IMR-90 (cell line): Measurements from ENCODE around the gene SLC5A1. TPM values are rescaled to one million over a fixed set of nuclear protein-coding genes. Genes with fewer than 3 reads are reported as not detected.
"Not testable (repeated sequence)": the region's sequence is repeated elsewhere in the genome, so short reads cannot be mapped to it uniquely, and the experiment has no call there.

Source experiments
- ATAC-seq: fragments of 200-7000 bp; cut with Tn5 transposase; 2 replicates; pipeline ENCODE4 v1.9.1; 2020; ENCODE audit warnings: low read depth, mild to moderate bottlenecking, moderate library complexity
- BruUV-seq: library from RNA; stranded (reverse); fragments of 400-500 nt; replicated peaks from 2 replicates; lab custom pipeline; 2021; lab: Mats Ljungman, UMichigan
- CTCF ChIA-PET: fragments of 300-600 bp; formaldehyde crosslinking; extraction: SDS; loops from one replicate; lab custom pipeline; 2021; ENCODE audit warnings: antibody characterized with exemption; lab: Yijun Ruan, JAX
- POLR2A ChIA-PET: fragments of 300-600 bp; sonication (Branson Sonifier 250); formaldehyde crosslinking; loops from one replicate; lab custom pipeline; 2022; ENCODE audit warnings: antibody characterized with exemption; ENCODE audit not compliant: unreplicated experiment; lab: Charles Lee
- DNase-seq: peaks from one replicate; pipeline ENCODE4 v3.0.0; 2013
- H2AFZ ChIP-seq: replicated peaks from 2 replicates; pipeline ENCODE3; 2013; ENCODE audit warnings: low read length, mild to moderate bottlenecking; ENCODE audit not compliant: poor library complexity
- H2AK5ac ChIP-seq: 2 replicates; pipeline ENCODE4 v1.6.1; 2013; ENCODE audit warnings: low read depth, low read length, inconsistent platforms
- H2AK9ac ChIP-seq: replicated peaks from 2 replicates; pipeline ENCODE3; 2013; ENCODE audit warnings: mild to moderate bottlenecking, low read depth, low read length, moderate library complexity; ENCODE audit not compliant: poor library complexity
- H2BK120ac ChIP-seq: 2 replicates; pipeline ENCODE4 v1.6.1; 2013; ENCODE audit warnings: low read depth, low read length, inconsistent platforms
- H2BK15ac ChIP-seq: 3 replicates; pipeline ENCODE4 v1.6.1; 2013; ENCODE audit warnings: low read depth, low read length, inconsistent platforms
- H2BK20ac ChIP-seq: 2 replicates; pipeline ENCODE4 v1.6.1; 2013; ENCODE audit warnings: low read depth, mild to moderate bottlenecking, inconsistent platforms, low read length, moderate library complexity
- H2BK5ac ChIP-seq: 2 replicates; pipeline ENCODE4 v1.6.1; 2013; ENCODE audit warnings: mild to moderate bottlenecking, low read depth, low read length, inconsistent platforms; ENCODE audit not compliant: poor library complexity, severe bottlenecking
- H3K14ac ChIP-seq: replicated peaks from 2 replicates; pipeline ENCODE4 v1.6.1; 2013; ENCODE audit warnings: low read depth, low read length, inconsistent platforms
- H3K18ac ChIP-seq: 2 replicates; pipeline ENCODE4 v1.6.1; 2013; ENCODE audit warnings: low read depth, low read length, control low read depth
- H3K23ac ChIP-seq: 2 replicates; pipeline ENCODE4 v1.6.1; 2013; ENCODE audit warnings: low read depth, low read length, inconsistent platforms
- H3K27ac ChIP-seq: 2 replicates; pipeline ENCODE4 v1.5.1; 2013; ENCODE audit warnings: mild to moderate bottlenecking, control low read depth, low read length; ENCODE audit not compliant: insufficient read depth
- H3K27me3 ChIP-seq: 2 replicates; pipeline ENCODE4 v1.6.1; 2013; ENCODE audit warnings: low read length; ENCODE audit not compliant: control insufficient read depth, insufficient read depth
- H3K36me3 ChIP-seq: 2 replicates; pipeline ENCODE4 v1.6.1; 2013; ENCODE audit warnings: low read length, mixed read lengths; ENCODE audit not compliant: control insufficient read depth, insufficient read depth
- H3K4ac ChIP-seq: 2 replicates; pipeline ENCODE4 v1.6.1; 2013; ENCODE audit warnings: low read depth, low read length, inconsistent platforms
- H3K4me1 ChIP-seq: 2 replicates; pipeline ENCODE4 v1.6.1; 2013; ENCODE audit warnings: low read length, mixed read lengths; ENCODE audit not compliant: control insufficient read depth, insufficient read depth
- H3K4me2 ChIP-seq: 2 replicates; pipeline ENCODE4 v1.6.1; 2013; ENCODE audit warnings: low read depth, mild to moderate bottlenecking, control low read depth, low read length, moderate library complexity
- H3K4me3 ChIP-seq: 2 replicates; pipeline ENCODE4 v1.5.1; 2013; ENCODE audit warnings: low read depth, mild to moderate bottlenecking, control low read depth, low read length, moderate library complexity; ENCODE audit not compliant: insufficient read depth
- H3K56ac ChIP-seq: 2 replicates; pipeline ENCODE4 v1.6.1; 2013; ENCODE audit warnings: low read length, inconsistent platforms; ENCODE audit not compliant: insufficient read depth; ENCODE audit errors: extremely low read depth
- H3K79me1 ChIP-seq, 2 experiments: 2 replicates each; pipeline ENCODE4 v1.6.1; 2013; ENCODE audit warnings: low read length in 2 of 2, inconsistent platforms in 1 of 2, low read depth in 1 of 2
- H3K9ac ChIP-seq: 2 replicates; pipeline ENCODE4 v1.6.1; 2013; ENCODE audit warnings: low read depth, low read length, control low read depth
- H3K9me1 ChIP-seq: 2 replicates; pipeline ENCODE4 v1.6.1; 2013; ENCODE audit warnings: low read length, inconsistent platforms; ENCODE audit not compliant: insufficient read depth
- H3K9me3 ChIP-seq: 2 replicates; pipeline ENCODE4 v1.6.1; 2013; ENCODE audit warnings: low read length; ENCODE audit not compliant: control insufficient read depth, insufficient read depth
- H4K20me1 ChIP-seq: 2 replicates; pipeline ENCODE4 v1.6.1; 2013; ENCODE audit warnings: low read length, inconsistent platforms; ENCODE audit not compliant: insufficient read depth
- H4K5ac ChIP-seq: 2 replicates; pipeline ENCODE4 v1.6.1; 2013; ENCODE audit warnings: mild to moderate bottlenecking, low read depth, low read length, control low read depth
- H4K8ac ChIP-seq, 2 experiments: 2 replicates each; pipeline ENCODE4 v1.6.1; 2013; ENCODE audit warnings: low read depth in 2 of 2, low read length in 2 of 2, control low read depth in 1 of 2, inconsistent platforms in 1 of 2
- H4K91ac ChIP-seq: 2 replicates; pipeline ENCODE4 v1.6.1; 2013; ENCODE audit warnings: low read depth, low read length, inconsistent platforms; ENCODE audit not compliant: insufficient read depth
- WGBS, 2 experiments: methylation state at CpG; one replicate each; pipeline versions ENCODE4 v1.1.5 to v1.1.7; 2013; ENCODE audit warnings: missing lambda C conversion rate in 2 of 2; ENCODE audit not compliant: insufficient read length in 1 of 2; ENCODE audit errors: extremely low coverage in 2 of 2; 5-methylcytosine and 5-hydroxymethylcytosine counted together
- dilution Hi-C: fragments of 300-500 bp; cut with HindIII; formaldehyde crosslinking; loops from one replicate; pipeline ENCODE4 v1.14.3; 2018; ENCODE audit warnings: low sequenced_read_pairs; ENCODE audit not compliant: unreplicated experiment
- in situ Hi-C: fragments of 300-500 bp; cut with MboI; formaldehyde crosslinking; loops from 3 replicates; pipeline ENCODE4 v1.14.3; 2019; ENCODE audit warnings: low sequenced_read_pairs, inconsistent platforms, mixed read lengths
- intact Hi-C: fragments of 100-400 bp; cut with micrococcal nuclease; formaldehyde crosslinking; loops from 2 replicates; pipeline ENCODE4 v1.10.0; 2022
- polyA plus RNA-seq, 3 experiments: library from polyadenylated mRNA; depleted of rRNA; stranded (reverse); fragments of >200 nt; gene quantifications; 2 replicates each; pipeline ENCODE4 v1.2.3, GENCODE V29; 2012; ENCODE audit warnings: low replicate concordance in 1 of 3
- total RNA-seq: library from RNA; depleted of rRNA; stranded (reverse); fragments of >200 nt; gene quantifications from 2 replicates; pipeline ENCODE4 v1.2.3, GENCODE V29; 2012

The SLC5A1 gene
- total and polyA plus RNA-seq, 2 of the 4 experiments (the other 2 are of a cell fraction): not detected

GRCh38 chr22:32151641-32152040, 108.6 kb downstream of the SLC5A1 start:
- H2BK120ac ChIP-seq, H3K18ac ChIP-seq, H3K56ac ChIP-seq, in situ Hi-C loops, CTCF ChIA-PET, H2BK20ac ChIP-seq, H4K20me1 ChIP-seq, DNase-seq, dilution Hi-C loops, H2BK5ac ChIP-seq, H2AK5ac ChIP-seq, H3K27me3 ChIP-seq, H3K36me3 ChIP-seq, POLR2A ChIA-PET, intact Hi-C loops, H3K4me3 ChIP-seq, H3K79me1 ChIP-seq, H3K9me3 ChIP-seq, H3K4ac ChIP-seq, H3K27ac ChIP-seq, H2BK15ac ChIP-seq, H3K9me1 ChIP-seq, H3K4me2 ChIP-seq, H4K5ac ChIP-seq, H3K9ac ChIP-seq, H4K91ac ChIP-seq, H2AFZ ChIP-seq, H2AK9ac ChIP-seq, BruUV-seq, H3K14ac ChIP-seq, ATAC-seq, H4K8ac ChIP-seq, H3K23ac ChIP-seq, H3K4me1 ChIP-seq: not testable (repeated sequence)
- WGBS, 2 experiments: 63% methylated on average over 2 of the region's 6 CpGs; no CpG with 5 or more reads in 1 of the 2 experiments

- WGBS, 2 experiments: 0% methylated on average over 1 of the region's 4 CpGs; no CpG with 5 or more reads in 1 of the 2 experiments
- H3K4me1 ChIP-seq, H4K8ac ChIP-seq, in situ Hi-C loops, H2AFZ ChIP-seq, H2BK5ac ChIP-seq, H3K27ac ChIP-seq, H3K14ac ChIP-seq, H3K4ac ChIP-seq, BruUV-seq, H3K23ac ChIP-seq, H3K18ac ChIP-seq, H4K5ac ChIP-seq, intact Hi-C loops, H2BK120ac ChIP-seq, H4K91ac ChIP-seq, H2BK20ac ChIP-seq, H3K4me3 ChIP-seq, H3K56ac ChIP-seq, H3K36me3 ChIP-seq, H4K20me1 ChIP-seq, H3K27me3 ChIP-seq, ATAC-seq, CTCF ChIA-PET, POLR2A ChIA-PET, DNase-seq, dilution Hi-C loops, H2AK5ac ChIP-seq, H3K9me3 ChIP-seq, H2BK15ac ChIP-seq, H3K4me2 ChIP-seq, H3K9me1 ChIP-seq, H2AK9ac ChIP-seq, H3K9ac ChIP-seq, H3K79me1 ChIP-seq: not testable (repeated sequence)
These were observed 111.7 kb downstream of the SLC5A1 start for GRCh38 chr22:32154727-32155126.
